Transverse colon (tissue), 4 donors: ENCODE data around the gene TLE5. TPM values are rescaled to one million over a fixed set of nuclear protein-coding genes. Genes with fewer than 3 reads are reported as not detected.
"Not testable (repeated sequence)": the region's sequence is repeated elsewhere in the genome, so short reads cannot be mapped to it uniquely, and the experiment has no call there.

Source experiments
- DNase-seq: peaks from one replicate; pipeline ENCODE4 v3.0.0-alpha.2; 2019
- H3K27ac ChIP-seq, 4 donors: fragments of 200-600 bp; sonication (generic); 2 replicates each; pipeline ENCODE4 v1.5.1; 2016 to 2018; ENCODE audit warnings: inconsistent platforms in 4 of 4
- H3K27me3 ChIP-seq: fragments of 200-600 bp; sonication (generic); 2 replicates; pipeline ENCODE4 v1.5.1; 2017; ENCODE audit warnings: inconsistent platforms
- H3K36me3 ChIP-seq, 4 donors: fragments of 200-600 bp; sonication (generic); 2 replicates each; pipeline ENCODE4 v1.5.1; 2017 to 2019; ENCODE audit warnings: inconsistent platforms in 4 of 4
- H3K4me1 ChIP-seq, 4 donors: fragments of 200-600 bp; sonication (generic); 2 replicates each; pipeline ENCODE4 v1.5.1; 2017 to 2020; ENCODE audit warnings: inconsistent platforms in 4 of 4
- H3K4me3 ChIP-seq, 4 donors: fragments of 200-600 bp; sonication (generic); 1 replicate in 1 of 4; 2 replicates in 3 of 4; pipeline versions ENCODE4 v1.5.1 to v1.6.1; 2017 to 2019; ENCODE audit warnings: inconsistent platforms in 4 of 4
- H3K9me3 ChIP-seq, 2 donors: fragments of 200-600 bp; sonication (generic); 2 replicates each; pipeline ENCODE4 v1.5.1; 2017 to 2019; ENCODE audit warnings: inconsistent platforms in 2 of 2
- EP300 ChIP-seq: sonication (generic); formaldehyde crosslinking; IDR thresholded peaks from one replicate; pipeline ENCODE4 v1.6.1; 2017; ENCODE audit warnings: antibody characterized with exemption, low read depth
- POLR2A ChIP-seq: fragments of 450-650 bp; IDR thresholded peaks from one replicate; pipeline ENCODE4 v1.6.1; 2016; ENCODE audit warnings: antibody characterized with exemption, mild to moderate bottlenecking, moderate library complexity
- POLR2AphosphoS5 ChIP-seq, 3 donors: sonication (generic); formaldehyde crosslinking; IDR thresholded peaks; one replicate each; pipeline ENCODE4 v1.6.1; 2016; ENCODE audit warnings: antibody characterized with exemption in 3 of 3
- WGBS, 2 donors: methylation state at CpG; one replicate each; pipeline ENCODE4 v1.1.5; 2018; ENCODE audit warnings: low coverage in 1 of 2; 5-methylcytosine and 5-hydroxymethylcytosine counted together
- in situ Hi-C, 4 donors: fragments of 200-750 bp; cut with MboI; loops; one replicate each; pipeline versions ENCODE4 v1.15.0 to v1.15.1; 2017; ENCODE audit warnings: low sequenced_read_pairs in 3 of 4, low pct_ligation_motif_present in 1 of 4, low pct_unique_long_range_greater_than_20kb in 1 of 4
- intact Hi-C: fragments of 100-400 bp; cut with DNase I; formaldehyde crosslinking; loops from one replicate; pipeline ENCODE4 v1.15.1; 2023; ENCODE audit warnings: low total_unique reads
- total RNA-seq, 4 donors: library from RNA; depleted of rRNA; stranded (reverse); fragments of >200 nt; gene quantifications; one replicate each; pipeline ENCODE4 v1.1.0, GENCODE V29; 2016
- TF ChIP-seq, protein P1 (sequence below), 5 experiments: fragments of 200-600 bp in 3 of 5; fragments of 450-650 bp in 2 of 5; sonication (generic) in 3 of 5; IDR thresholded peaks; 1 replicate in 2 of 5; 2 replicates in 3 of 5; pipeline ENCODE4 v1.5.1; 2016 to 2017; ENCODE audit warnings: antibody characterized with exemption in 5 of 5, inconsistent platforms in 3 of 5, mild to moderate bottlenecking in 2 of 5, moderate library complexity in 1 of 5

TLE5 gene
- total RNA-seq, 4 donors from 2014 or later: 307 to 561 (median 400) TPM

DNA sequence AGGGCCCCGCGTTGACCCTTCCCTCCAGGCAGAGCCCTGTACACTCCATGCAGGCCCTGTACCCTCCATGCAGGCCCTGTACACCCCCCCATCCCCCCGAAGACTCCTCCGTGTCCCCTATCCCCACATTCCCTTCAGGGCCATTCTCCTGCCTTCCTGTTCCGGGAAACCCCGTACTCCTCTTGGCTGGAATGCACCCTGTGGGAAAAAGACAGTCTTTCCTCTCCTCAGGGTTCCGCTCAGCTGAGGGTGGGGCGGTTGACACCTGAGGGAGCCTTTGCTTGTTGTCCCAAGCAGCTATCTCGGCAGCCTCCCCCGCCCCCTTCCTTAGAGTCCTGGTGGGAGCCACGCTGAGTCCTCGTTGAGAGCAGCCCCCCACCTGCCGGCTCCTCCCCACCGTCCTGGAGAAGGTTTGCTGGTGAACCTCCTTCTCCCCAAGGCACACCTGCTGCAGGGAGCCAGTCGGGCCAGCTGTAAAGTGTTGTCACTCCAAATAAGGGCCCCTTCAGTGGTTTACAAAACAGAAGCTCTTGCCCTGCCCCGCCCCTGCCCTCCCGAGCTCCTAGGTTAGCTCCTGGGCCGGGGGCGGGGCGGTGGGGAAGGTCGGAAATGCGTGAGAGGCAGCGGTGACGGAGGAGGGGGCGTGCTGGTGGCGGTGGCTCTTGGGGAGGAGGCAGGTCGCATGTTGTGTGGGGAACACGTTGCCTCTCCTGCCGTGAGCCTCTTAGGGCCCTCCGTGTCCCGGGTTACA is 33.3 kb upstream of the TLE5 start:
- intact Hi-C loops (no loop called here), in situ Hi-C loops (loop anchor here in 1 of 4 donors (25.0 kb wide), 1 partner anchor 133 kb away; no protein-coding TSS in a partner anchor)
- peak overlapping the region; percentile 88 to 92 (median 91) for H3K27ac ChIP-seq
- no peaks in the 10 kb centered on the region for H3K9me3 ChIP-seq
- TF ChIP-seq, protein P1, sequence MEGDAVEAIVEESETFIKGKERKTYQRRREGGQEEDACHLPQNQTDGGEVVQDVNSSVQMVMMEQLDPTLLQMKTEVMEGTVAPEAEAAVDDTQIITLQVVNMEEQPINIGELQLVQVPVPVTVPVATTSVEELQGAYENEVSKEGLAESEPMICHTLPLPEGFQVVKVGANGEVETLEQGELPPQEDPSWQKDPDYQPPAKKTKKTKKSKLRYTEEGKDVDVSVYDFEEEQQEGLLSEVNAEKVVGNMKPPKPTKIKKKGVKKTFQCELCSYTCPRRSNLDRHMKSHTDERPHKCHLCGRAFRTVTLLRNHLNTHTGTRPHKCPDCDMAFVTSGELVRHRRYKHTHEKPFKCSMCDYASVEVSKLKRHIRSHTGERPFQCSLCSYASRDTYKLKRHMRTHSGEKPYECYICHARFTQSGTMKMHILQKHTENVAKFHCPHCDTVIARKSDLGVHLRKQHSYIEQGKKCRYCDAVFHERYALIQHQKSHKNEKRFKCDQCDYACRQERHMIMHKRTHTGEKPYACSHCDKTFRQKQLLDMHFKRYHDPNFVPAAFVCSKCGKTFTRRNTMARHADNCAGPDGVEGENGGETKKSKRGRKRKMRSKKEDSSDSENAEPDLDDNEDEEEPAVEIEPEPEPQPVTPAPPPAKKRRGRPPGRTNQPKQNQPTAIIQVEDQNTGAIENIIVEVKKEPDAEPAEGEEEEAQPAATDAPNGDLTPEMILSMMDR (IDR thresholded peaks at IDR 0.05): no peak
- TF ChIP-seq POLR2A (peak; percentile 13), EP300 (no peak), POLR2AphosphoS5 (IDR thresholded peaks at IDR 0.05) (no peak)
- no peaks in the 10 kb centered on the region for H3K36me3 ChIP-seq
- H3K27me3 ChIP-seq: no peaks in the 10 kb centered on the region
- DNase-seq: peak; percentile 50
- peaks cover 39 to 59% (median 53%) of the 10 kb centered on the region in 4 donors for H3K4me1 ChIP-seq
- 9% methylated on average over 20 of the region's 31 CpGs; no CpG with 5 or more reads in 1 of the 2 donors for WGBS, 2 donors
- H3K4me3 ChIP-seq: peak overlapping the region; percentile 83 to 97 (median 93)

DNA sequence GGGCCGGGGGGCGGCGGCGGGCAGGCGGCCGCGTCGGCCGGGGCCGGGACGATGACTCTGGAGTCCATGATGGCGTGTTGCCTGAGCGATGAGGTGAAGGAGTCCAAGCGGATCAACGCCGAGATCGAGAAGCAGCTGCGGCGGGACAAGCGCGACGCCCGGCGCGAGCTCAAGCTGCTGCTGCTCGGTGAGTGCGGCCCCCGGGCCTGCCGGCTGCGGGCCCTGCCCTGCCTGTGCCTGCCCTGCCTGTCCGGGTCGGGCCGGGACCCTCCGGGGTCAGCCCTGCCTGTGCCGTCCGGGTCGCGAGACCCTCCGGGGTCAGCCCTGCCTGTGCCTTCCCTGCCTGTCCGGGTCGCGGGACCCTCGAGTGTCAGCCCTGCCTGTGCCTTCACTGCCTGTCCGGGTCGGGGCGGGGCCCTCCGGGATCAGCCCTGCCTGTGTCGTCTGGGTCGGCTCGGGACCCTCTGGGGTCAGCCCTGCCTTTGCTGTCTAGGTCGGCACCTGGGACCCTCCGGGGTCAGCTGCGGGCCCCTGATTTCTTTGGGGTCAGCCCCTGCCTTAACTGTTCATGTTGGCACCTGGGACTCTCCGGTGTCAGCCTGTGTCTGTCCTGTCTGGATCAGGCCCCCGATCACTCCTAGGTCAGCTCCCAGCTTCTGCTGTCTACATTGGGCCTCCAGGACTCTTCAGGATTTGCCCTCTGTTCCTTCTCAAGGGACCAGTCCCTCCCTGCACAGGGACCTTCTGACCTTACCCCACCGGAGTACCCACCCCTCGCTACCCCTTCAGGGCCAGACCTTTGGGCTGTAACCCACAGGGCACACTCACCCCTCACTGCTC is 32.5 kb upstream of the TLE5 start:
- WGBS, 2 donors: 3 to 40% methylated on average over 2 to 47 of the region's 57 CpGs
- DNase-seq: no peak
- Histone ChIP-seq H3K27ac (peak overlapping the region; percentile 88 to 92 (median 91)), H3K36me3 (no peaks in the 10 kb centered on the region), H3K4me1 (peaks cover 39 to 59% (median 48%) of the 10 kb centered on the region in 4 donors), H3K27me3 (no peaks in the 10 kb centered on the region), H3K4me3 (peak overlapping the region; percentile 83 to 97 (median 93)), H3K9me3 (no peaks in the 10 kb centered on the region)
- in situ Hi-C loops: loop anchor here in 1 of 4 donors (25.0 kb wide), 1 partner anchor 133 kb away; no protein-coding TSS in a partner anchor
- intact Hi-C loops: no loop called here
- TF ChIP-seq POLR2A: no peak
- TF ChIP-seq POLR2AphosphoS5 (IDR thresholded peaks at IDR 0.05): no peak
- no peak for TF ChIP-seq EP300
- TF ChIP-seq, protein P1 (IDR thresholded peaks at IDR 0.05): no peak

DNA sequence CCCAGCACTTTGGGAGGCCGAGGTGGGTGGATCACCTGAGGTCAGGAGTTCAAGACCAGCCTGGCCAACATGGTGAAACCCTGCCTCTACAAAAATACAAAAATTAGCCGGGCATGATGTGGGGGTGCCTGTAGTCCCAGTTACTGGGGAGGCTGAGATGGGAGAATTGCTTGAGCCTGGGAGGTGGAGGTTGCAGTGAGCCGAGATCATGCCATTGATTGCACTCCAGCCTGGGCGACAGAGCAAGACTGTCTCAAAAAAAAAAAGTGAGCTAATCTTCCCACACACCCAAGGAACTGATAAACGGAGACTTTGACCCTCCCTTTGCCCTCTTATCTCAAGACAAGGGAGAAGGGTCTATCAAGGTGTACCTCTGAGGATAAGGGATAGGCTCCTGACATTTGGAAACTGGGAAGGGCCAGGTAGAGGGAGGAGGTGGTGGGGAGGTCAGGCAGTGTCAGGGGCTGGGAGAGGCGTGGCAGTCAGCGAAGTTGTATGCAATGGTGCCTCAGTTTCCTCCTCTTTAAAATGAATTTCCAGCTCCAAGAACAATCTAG is 27.1 kb upstream of the TLE5 start:
- H3K9me3 ChIP-seq, H3K4me3 ChIP-seq, H3K36me3 ChIP-seq, H3K27me3 ChIP-seq, intact Hi-C loops: not testable (repeated sequence)
- Histone ChIP-seq H3K27ac (peak overlapping the region; percentile 67 to 68 (median 67)), H3K4me1 (peaks cover 0 to 47% (median 13%) of the 10 kb centered on the region in 4 donors)
- in situ Hi-C loops: loop anchor here in 1 of 4 donors (25.0 kb wide), 1 partner anchor 127 kb away; no protein-coding TSS in a partner anchor
- DNase-seq: peak; percentile 51
- WGBS, 2 donors: 41 to 61% methylated on average over 4 to 7 of the region's 7 CpGs
- peak in 2 of 3 donors; percentile 52 to 53 for TF ChIP-seq POLR2AphosphoS5 (IDR thresholded peaks at IDR 0.05)

DNA sequence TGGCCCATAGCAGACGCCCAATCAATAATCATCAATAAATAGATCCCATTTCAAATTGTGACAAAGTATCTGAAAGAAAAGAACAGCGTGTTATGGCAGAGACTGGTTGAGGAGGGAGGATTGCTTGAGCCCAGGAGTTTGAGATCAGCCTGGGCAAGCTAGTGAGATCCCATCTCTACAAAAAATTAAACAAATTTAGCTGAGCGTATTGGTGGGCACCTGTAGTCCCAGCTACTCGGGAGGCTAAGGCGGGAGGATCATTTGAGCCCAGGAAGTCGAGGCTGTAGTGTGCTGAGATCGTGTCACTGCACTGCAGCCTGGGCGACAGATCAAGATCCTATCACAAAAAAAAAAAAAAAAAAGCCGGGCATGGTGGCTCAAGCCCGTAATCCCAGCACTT is 25.5 kb upstream of the TLE5 start:
- no peak for DNase-seq
- 85 to 100% methylated on average over 3 to 10 of the region's 10 CpGs for WGBS, 2 donors
- intact Hi-C loops: no loop called here
- TF ChIP-seq EP300 (no peak), POLR2AphosphoS5 (IDR thresholded peaks at IDR 0.05) (no peak), POLR2A (no peak)
- TF ChIP-seq, protein P1 (IDR thresholded peaks at IDR 0.05): no peak
- in situ Hi-C loops: loop anchor here in 1 of 4 donors (25.0 kb wide), 1 partner anchor 125 kb away; no protein-coding TSS in a partner anchor
- Histone ChIP-seq H3K27ac (peak overlapping the region in 1 of 4 donors; percentile 67), H3K4me3 (no peak overlapping the region), H3K4me1 (peaks cover 0 to 52% (median 18%) of the 10 kb centered on the region in 4 donors), H3K27me3 (no peaks in the 10 kb centered on the region), H3K36me3 (no peaks in the 10 kb centered on the region), H3K9me3 (no peaks in the 10 kb centered on the region)
